AG08396 (cell line): ENCODE data around the gene ENPP5.

ENCODE experiments used
- DNase-seq: peaks from one replicate; pipeline ENCODE4 v3.0.0; 2012; ENCODE audit warnings: low spot score, mixed read lengths

The ENPP5 gene, protein sequence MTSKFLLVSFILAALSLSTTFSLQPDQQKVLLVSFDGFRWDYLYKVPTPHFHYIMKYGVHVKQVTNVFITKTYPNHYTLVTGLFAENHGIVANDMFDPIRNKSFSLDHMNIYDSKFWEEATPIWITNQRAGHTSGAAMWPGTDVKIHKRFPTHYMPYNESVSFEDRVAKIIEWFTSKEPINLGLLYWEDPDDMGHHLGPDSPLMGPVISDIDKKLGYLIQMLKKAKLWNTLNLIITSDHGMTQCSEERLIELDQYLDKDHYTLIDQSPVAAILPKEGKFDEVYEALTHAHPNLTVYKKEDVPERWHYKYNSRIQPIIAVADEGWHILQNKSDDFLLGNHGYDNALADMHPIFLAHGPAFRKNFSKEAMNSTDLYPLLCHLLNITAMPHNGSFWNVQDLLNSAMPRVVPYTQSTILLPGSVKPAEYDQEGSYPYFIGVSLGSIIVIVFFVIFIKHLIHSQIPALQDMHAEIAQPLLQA

DNA sequence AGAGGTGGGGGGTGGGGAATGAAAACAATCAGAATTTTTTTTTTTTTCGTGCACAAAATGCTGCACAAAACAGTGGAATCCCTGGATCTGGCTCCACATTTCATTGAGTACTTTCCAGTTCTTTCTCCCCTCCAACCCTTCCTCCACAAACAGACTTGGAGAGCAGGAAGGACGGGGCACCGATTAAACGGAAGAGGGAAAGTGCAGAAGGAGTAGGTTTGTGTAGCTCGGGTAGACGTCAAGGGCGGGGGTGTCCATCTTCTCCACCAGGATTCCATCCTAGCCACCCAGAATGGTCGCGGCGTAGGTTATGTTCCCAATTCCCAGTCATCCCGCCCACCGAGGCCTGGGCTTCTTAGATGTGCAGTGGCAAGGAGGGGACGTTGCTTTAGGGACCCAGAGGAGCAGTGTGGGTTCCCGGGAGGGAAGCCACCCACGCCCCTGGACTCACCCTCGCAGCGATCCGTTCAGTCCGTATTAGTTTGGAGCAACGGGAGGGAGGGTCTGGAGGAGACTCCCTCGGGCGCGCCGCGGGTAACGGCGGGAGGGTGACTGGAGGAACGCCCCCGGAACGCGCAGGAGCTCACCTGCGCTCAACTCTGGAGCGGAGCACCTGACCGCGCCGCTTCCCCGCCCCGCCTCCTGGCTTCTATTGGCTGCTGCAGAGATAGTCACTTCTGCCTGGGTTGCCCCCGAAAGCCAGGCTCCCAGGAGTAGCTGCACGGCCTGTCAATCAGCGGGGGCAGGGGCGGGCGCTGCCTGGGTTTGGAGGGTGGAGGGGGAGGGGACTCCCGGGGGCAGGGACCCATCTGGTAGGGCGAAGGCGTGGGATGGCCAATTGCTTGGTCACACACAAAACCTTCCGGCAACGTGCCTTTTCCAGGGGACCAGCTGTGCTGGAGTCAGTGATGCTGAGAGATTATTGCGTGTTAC, at the start of gene ENPP5:
ENPP5 (minus strand) TSS at position 624 of the 933 bp plus-strand sequence. CDS start 2,718 bp downstream, outside the sequence.
- peak; percentile 35 for DNase-seq

DNA sequence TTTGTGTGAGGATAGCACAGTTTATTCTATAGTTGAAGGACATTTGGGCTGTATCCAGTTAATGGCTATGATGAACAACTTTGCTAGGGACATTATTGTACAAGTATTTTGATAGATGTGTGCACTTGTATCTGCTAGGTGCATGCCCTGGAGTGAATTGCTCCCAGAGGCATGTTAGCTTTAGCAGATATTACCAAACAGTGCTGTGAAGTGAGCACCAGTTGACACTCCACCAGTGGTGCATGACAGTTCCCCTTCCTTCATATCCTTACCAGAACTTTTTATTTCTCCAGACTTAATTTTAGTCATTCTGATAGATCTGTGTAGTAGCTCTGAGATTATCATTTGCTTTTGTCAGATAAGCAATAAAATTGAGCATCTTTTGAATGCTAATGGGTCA, 48.9 kb upstream of the ENPP5 start:
- no peak for DNase-seq

DNA sequence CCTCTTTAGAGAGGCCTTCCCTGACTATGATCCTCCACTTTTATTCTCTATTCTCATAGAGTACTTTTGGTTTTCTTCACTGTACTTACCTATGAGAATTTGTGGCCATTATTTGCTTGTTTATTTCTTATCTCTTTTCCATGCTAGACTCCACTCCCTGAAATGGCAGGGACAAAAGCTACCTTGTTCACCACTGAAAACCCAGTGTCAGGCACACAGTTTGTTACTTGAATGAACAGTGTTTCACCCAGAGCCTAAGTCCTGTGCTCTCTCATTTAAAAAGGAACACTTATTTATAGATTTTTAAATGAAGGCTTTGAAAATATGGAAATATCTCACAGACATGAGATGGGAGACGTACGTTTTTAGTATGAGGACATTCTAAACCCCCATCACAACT, 47.7 kb upstream of the ENPP5 start:
- DNase-seq: no peak

DNA sequence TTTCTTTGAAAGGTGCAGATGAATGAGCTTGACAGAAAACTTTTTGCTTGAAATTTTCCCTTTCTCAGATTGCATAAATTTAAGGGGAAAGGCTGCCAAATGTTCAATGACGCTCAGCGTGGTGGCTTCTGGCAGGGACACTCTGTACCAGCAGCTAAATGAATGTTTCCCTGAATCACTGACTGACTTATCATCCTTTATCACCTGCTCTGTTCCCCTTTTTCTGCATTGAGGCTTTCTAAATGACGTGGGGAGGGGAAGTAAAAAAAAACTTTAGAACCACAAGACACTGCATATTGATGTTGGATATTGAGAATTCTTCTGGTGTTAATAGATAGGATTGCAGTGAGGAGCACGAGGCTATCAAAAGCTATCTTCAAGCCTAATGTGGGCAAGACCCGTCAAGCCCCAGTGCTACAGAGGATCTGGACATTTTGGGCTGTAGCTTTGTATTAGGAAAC, 46.9 kb upstream of the ENPP5 start:
- DNase-seq: no peak

DNA sequence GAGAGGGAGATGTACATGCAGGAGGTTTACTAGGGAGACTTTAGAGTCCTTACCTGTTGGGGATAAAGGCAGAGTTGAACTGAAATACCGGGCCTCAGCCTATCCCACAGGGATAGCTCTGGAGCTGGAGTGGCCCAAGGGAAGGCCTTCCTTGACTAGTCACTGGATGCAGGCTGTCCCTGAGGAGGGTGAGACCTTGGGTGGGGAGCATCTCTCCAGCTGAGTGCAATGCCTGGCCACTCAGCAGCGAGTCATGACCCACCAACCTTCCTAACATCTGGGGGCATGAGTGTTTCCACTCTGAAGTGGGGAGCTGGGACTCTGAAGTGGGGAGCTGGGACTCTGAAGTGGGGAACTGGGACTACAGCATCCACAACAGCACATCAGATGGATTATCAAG, 46.1 kb upstream of the ENPP5 start:
- no peak for DNase-seq

DNA sequence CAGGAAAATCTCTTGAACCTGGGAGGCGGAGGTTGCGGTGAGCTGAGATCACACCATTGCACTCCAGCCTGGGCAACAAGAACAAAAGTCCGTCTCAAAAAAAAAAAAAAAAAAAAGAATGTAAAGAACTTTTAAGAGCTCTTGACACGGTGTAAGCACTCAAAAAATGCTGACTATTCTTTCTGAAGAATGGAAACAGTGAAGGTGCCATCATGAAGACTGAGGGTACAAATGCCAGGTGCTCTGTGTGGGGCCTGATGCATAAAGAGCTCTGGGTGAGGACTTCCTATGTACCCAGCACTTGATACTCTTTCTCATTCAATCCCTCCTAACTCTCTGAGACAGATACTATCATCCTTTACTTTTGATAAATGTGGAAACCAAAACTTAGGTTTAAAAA, 45.0 kb upstream of the ENPP5 start:
- DNase-seq: no peak

DNA sequence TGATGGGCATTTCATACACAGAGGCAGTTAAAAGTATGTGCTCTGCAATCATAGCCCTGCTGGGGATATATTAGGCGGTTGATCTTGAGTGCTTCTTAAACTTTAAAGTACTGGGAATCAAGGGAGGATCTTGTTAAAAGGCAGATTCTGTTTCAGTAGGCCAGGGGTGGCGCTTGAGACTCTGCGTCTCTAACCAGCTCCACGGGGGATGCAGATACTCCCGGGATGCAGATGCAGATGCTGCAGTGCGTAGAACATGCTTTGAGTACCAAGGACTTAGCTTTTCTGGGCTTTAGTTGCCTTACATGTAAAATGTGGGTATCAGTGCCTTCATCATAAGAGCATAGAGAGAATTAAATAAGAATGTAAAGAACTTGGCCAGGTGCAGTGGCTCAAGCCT, 44.4 kb upstream of the ENPP5 start:
- no peak for DNase-seq

DNA sequence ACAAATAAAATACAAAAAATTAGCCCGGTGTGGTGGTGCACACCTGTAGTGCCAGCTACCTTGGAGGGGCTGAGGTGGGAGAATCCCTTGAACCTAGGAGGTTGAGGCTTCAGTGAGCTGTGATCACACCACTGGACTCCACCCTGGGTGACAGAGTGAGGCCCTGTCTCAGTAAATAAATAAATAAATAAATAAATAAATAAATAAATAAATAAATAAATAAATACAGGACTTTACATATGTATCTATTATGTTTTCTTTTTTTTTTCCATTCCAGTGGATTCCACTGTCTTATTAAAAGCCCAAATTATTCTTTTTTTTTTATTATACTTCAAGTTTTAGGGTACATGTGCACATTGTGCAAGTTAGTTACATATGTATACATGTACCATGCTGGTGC, 41.1 kb upstream of the ENPP5 start:
- no peak for DNase-seq

DNA sequence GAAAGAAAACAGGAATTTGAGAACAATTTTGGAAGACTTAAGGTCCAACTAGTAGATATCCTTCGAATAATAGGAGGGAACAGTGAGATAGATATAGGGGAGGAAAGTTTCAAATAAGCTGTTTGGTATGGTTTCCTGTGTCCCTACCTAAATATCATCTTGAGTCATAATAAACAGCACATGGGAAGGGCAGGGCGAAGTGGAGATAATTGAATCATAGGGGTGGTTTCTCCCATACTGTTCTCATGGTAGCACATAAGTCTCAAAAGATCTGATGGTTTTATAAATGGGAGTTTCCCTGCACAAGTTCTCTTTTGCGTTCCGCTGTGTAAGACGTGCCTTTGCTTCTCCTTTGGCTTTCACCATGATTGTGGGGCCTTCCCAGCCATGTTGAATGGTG, 39.5 kb upstream of the ENPP5 start:
- no peak for DNase-seq

DNA sequence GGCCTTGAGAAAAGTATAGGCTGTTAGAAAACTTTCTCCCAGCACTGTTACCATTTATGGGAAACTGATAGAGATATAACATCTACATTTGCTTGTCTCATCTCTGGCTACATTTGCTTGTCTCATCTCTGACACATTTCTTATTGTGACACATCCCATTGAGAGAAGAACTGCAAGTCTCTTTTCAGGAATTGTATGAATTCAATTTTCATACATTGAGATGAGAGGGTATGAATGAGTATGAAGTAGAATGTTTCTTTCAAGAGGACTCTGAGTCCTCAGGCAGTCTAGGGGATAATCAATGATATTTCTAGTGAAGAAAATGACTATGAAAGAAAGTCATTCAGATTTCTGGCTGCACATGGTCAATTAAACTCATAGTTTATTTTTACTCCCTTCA, 37.5 kb upstream of the ENPP5 start:
- no peak for DNase-seq

DNA sequence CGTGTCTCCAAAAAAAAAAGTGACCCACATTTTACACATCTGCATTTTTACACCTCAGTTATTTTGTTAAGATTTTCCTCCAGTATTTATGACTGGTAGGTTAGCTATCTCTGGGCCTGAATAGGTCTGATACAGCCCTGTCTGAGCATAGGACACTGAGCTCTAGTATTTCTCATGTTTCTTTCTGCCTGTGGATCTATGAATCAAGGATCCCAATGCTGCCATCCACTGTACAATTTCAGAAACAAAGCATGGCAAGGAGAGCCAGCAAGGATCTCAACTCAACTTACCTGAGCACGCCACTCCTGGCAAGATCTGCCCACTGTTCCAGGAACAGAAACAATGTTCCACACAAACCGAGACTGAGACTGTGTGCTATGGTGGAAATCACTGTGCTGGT, 36.4 kb upstream of the ENPP5 start:
- no peak for DNase-seq

DNA sequence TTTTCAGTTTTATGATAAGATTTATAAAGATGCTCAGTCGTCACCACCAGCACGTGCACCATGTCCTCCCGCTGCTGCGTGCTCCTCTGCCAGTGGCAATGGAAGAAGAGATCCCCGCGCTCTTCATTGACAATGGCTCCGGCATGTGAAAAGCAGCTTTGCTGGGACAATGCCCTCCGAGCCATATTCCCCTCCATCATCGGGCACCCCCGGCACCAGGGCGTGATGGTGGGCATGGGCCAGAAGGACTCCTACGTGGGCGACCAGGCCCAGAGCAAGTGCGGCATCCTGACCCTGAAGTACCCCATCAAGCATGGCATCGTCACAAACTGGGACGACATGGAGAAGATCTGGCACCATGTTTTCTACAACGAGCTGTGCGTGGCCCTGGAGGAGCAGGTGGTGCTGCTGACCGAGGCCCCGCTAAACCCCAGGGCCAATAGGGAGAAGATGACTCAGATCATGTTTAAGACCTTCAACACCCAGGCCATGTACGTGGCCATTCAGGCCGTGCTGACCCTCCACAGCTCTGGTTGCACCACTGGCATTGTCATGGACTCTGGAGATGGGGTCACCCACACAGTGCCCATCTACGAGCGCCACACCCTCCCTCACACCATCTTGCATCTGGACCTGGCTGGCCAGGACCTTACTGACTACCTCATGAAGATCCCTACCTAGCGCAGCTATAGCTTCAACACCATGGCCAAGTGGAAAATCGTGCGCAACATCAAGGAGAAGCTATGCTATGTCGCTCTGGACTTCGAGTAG, 34.3 kb upstream of the ENPP5 start:
- DNase-seq: no peak

DNA sequence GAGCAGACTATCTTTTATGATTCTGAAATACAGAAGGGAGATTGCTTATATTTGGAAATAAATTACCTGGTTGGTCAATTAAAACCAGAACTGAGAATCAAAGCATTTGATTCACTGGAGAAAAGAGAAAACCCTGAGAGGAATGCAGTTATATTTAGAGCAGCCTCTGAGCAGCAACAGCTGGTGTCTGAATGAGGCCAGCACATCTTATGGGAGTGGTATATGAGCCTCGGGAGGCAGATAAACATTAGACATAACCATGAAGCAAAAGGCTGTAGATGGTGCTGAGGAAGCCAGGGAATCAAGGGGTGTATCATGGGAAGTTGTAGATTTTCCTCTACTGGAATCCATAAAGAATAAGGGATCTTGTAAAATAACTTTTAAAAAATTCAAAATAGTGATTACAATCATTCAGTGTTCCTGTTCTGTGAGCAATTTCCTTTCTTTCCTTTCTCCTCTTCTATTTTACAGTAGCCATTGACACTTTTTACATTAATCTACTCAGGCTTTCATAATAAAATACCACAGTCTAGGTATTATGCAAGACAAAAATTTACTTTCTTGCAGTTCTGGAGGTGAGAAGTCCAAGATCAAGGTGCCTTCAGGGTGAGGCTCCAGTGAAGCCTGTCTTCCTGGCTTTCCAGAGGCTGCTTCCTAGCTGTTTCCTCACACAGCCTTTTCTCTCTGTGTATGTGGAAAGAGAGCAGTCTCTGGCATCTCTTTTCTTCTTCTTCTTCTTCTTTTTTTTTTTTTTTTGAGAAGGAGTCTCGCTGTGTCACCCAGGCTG, 32.8 kb upstream of the ENPP5 start:
- no peak for DNase-seq

DNA sequence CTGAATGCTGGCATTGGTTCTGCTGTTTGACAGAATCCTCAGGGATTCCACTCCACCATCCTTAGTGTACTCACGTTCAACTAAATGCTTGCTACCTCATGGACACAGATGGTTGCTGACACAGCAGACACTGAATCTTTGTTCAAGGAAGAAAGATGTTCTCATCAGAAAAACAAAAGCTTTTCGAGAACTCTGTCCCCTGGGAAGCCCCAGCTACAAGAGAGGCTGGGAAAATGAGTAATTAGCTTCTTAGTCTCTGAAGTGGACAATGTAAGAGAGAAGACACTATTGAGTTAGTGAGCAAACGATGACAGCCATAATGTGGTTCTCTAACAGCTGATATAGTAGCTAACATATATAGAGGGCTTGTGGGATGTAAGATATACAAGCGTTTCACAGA, 30.9 kb upstream of the ENPP5 start:
- DNase-seq: no peak

DNA sequence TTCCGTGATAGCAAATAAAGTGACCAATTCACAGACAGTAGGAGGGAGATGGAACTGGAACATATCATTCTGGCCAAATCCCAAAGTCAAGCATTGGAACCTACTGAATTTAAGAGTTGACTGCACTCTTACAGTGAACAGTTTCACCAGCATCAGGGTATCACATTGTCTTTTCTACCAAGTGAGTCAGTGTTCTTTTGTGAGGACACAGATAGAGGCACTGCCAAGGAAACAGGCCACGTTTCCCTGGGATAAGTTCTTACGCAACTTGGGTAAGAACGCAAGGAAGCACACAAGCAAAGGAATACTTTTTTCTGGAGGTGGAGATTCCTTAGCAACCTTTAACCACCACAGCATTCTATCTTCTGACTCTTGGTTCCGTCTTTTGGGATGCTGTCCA, 28.6 kb upstream of the ENPP5 start:
- DNase-seq: no peak

DNA sequence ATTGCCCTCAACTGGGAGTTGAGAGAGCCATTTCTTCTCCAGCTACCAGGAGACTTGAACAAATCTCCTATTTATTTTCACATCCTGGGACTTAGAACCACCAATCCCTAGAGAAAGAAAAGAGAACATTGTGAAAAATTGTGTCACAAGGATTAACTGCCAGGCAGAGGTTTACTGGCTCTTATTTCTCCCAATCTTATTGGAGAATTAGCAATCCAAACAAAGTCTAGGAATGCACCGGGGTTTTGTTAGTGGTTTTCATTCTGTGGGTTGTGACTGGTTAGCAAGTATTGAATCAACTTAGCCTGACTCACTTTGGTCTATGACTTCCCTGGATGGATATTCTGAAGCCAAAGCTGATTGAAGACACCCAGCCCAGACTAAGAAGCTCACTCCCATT, 21.2 kb upstream of the ENPP5 start:
- DNase-seq: peak; percentile 60

DNA sequence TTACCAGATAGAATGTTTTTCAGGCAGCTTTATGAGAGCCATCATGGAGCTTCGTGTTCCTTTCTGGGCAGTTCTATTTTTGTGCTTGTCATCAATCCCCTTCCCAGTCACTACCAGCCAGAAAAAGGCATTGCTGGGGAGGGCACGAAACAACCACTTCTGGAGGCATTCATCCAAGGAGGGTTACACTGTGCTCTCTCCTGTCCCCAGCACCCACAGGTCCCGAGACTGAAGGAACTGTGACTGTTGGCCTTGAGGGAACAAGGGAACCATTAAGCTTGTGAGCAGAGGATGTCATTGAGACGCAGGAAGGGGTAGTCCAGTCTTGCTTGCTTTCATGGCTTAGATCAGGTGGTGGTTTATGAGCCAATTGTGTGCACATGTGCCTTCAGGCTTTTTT, 20.1 kb upstream of the ENPP5 start:
- DNase-seq: no peak

DNA sequence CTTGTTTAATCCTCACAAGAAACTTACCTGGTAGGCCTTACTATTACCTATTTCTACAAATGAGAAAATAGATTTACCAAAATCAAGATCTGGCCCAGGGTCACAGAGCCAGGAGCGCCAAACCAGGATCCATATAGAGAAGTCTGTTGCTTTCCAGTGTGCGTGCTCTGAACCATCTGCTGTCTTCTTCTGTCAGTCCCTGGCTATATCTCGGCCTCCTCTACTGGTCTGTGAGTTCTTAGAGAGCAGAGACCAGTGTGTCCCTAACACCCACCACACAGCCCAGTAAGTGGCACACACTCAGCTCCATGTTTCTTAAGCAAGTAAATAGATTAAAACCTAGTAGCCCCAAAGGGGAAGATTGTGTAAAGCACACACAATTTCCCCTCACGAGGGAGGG, 18.9 kb upstream of the ENPP5 start:
- DNase-seq: no peak

DNA sequence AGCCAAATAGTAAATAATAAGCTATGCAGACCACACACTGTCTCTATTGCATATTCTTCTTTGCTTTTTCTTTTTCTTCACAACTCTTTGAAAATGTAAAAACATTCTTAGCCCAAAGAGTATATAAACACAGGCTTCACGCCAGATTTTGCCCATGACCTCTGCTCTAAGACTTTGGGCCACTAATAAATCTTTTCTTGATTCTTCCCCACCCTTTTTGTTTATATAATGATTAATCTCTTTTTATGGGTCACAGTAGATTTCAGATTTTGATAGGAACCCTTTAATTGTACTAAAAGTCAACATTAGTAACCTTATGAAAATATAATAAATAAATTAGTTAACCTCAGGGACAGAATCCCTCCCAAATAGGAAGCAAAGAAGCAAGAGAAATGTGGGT, 15.8 kb upstream of the ENPP5 start:
- DNase-seq: no peak

DNA sequence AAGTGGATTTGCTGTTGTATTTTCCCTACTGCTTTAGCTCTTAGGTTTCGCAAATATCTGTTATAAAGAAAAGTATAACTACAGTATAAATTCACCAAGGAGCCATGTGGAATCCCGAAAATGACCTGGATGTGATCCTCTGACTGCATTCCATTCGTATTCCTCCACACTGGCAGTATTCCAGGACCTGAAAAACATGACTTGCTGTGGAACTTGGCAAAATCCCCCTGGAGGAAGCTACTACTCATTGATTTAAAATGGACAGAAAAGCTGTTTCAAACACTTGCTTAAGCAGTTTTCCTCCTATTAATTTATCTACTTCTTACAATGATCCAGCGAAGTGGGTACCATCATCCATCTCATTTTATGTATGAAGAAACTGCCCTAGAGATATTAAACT, 13.3 kb upstream of the ENPP5 start:
- DNase-seq: peak; percentile 48

DNA sequence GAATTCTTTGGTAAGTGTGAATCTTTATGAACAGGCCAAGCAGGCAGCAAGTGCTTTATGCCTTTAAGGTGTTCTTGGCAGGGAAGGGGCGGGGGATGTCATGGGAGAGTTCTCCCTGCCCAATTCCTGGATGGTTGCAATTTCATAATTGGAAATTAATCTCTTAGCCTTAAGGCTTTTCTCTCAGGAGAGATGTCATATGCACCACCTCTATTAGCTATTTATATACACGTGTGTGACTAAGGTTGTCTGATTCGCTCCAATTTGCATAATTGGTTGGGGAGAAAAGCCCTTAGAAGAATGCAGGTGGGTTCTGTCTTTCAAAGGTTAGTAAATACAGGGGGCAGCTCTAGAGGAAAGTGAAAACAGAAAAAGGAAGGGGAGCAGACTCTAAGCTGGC, 5.2 kb upstream of the ENPP5 start:
- no peak for DNase-seq
